DND-41 (cell line): ENCODE measurements around the gene SCAF8.

ENCODE experiments used
- EZH2 ChIP-seq: IDR thresholded peaks from 3 replicates; pipeline ENCODE4 v1.6.1; 2012; ENCODE audit warnings: borderline replicate concordance, low read depth, mild to moderate bottlenecking, moderate library complexity, low read length, inconsistent platforms; ENCODE audit not compliant: severe bottlenecking
- TF ChIP-seq, protein P1 (sequence below): IDR thresholded peaks from 2 replicates; pipeline ENCODE4 v1.5.1; 2012; ENCODE audit warnings: borderline replicate concordance, low read length, moderate library complexity, mild to moderate bottlenecking; ENCODE audit not compliant: poor library complexity, severe bottlenecking; ENCODE audit errors: extremely low read depth

DNA sequence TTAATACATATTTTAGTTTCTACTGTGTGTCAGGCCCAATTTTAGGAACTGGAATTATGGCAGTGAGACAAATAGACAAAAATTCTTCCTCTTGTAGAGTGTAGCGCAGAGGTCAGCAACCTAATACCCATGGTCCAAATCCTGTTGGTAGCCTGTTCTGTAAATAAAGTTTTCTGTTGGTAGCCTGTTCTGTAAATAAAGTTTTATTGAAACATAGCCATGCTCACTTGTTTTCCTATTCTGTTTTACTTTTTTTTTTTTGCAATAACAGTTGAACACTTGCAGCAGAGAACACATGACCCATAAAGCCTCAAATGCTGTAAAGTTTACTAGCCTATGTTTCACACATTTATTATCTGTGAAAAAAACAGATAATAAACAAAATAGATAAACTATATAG, 87.9 kb downstream of the SCAF8 start:
- no peak for TF ChIP-seq EZH2
- TF ChIP-seq, protein P1, sequence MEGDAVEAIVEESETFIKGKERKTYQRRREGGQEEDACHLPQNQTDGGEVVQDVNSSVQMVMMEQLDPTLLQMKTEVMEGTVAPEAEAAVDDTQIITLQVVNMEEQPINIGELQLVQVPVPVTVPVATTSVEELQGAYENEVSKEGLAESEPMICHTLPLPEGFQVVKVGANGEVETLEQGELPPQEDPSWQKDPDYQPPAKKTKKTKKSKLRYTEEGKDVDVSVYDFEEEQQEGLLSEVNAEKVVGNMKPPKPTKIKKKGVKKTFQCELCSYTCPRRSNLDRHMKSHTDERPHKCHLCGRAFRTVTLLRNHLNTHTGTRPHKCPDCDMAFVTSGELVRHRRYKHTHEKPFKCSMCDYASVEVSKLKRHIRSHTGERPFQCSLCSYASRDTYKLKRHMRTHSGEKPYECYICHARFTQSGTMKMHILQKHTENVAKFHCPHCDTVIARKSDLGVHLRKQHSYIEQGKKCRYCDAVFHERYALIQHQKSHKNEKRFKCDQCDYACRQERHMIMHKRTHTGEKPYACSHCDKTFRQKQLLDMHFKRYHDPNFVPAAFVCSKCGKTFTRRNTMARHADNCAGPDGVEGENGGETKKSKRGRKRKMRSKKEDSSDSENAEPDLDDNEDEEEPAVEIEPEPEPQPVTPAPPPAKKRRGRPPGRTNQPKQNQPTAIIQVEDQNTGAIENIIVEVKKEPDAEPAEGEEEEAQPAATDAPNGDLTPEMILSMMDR: no peak
